Upper lobe of right lung (tissue), 1 donor: ENCODE data around the gene HS2ST1. TPM values are rescaled to one million over a fixed set of nuclear protein-coding genes. Genes with fewer than 3 reads are reported as not detected.
"Not testable (repeated sequence)": the region's sequence is repeated elsewhere in the genome, so short reads cannot be mapped to it uniquely, and the experiment has no call there.

Experiments used
- ATAC-seq: fragments of 200-7000 bp; cut with Tn5 transposase; one replicate; pipeline ENCODE4 v1.9.1; 2020; ENCODE audit warnings: mild to moderate bottlenecking, moderate library complexity
- DNase-seq: peaks from one replicate; pipeline ENCODE4 v3.0.0-alpha.2; 2020
- H3K27ac ChIP-seq: fragments of 200-600 bp; one replicate; pipeline ENCODE4 v1.8.0; 2022
- H3K27me3 ChIP-seq: fragments of 200-600 bp; one replicate; pipeline ENCODE4 v1.8.0; 2022; ENCODE audit warnings: mild to moderate bottlenecking
- H3K36me3 ChIP-seq: fragments of 200-600 bp; one replicate; pipeline ENCODE4 v1.8.0; 2022
- H3K4me1 ChIP-seq: fragments of 200-600 bp; one replicate; pipeline ENCODE4 v1.8.0; 2022
- H3K4me3 ChIP-seq: fragments of 200-600 bp; one replicate; pipeline ENCODE4 v1.8.0; 2022; ENCODE audit warnings: mild to moderate bottlenecking
- H3K9me3 ChIP-seq: fragments of 200-600 bp; one replicate; pipeline ENCODE4 v1.8.0; 2022
- intact Hi-C: fragments of 100-400 bp; cut with DNase I; formaldehyde crosslinking; loops from one replicate; pipeline ENCODE4 v1.11.0; 2022
- long read RNA-seq: library from polyadenylated mRNA; unstranded; transcript quantifications from one replicate; pipeline ENCODE4 v2.0.0, GENCODE V29; 2021
- total RNA-seq: library from RNA; stranded (reverse); fragmentation: NEBNext Ultra II Directional; extraction: Animal tissue kit (Norgen Biotek cat#: 25700); gene quantifications from one replicate; pipeline ENCODE4 v1.2.1, GENCODE V29; 2021
- TF ChIP-seq, protein P1 (sequence below): fragments of 200-600 bp; IDR thresholded peaks from one replicate; pipeline ENCODE4 v1.8.0; 2022; ENCODE audit warnings: antibody characterized with exemption
- donor health status: DM: no; HTN: yes; CAD: no; lungs with severe emphysema.

Gene HS2ST1
- total RNA-seq = 19.9 TPM
- long read RNA-seq, full-length matches to known transcripts = 24 of 36 reads
- long read RNA-seq, partial matches to known transcripts = 1 of 36 reads
- long read RNA-seq, other reads (novel, unspliced or antisense) = 11 of 36 reads

DNA sequence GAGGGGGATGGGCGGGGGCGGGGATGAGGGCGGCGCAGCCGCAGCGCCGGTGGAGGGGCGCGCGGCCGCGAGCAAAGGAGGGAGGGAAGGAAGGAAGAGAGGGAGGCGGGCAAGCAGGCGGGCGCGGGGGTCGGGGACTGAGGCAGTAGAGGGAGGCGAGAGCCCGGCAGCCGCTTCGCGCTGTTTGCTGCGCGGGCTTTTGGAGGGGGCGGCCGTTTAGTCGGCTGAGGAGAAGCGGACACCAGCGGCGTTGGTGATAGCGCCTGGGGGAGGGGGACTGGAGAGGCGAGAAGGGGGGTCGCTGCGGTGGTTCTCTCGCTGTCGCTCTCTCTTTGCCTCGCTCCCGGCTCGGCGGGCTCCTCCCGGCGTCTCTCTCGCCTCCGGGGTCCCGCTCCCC lies at the start of gene HS2ST1:
Gene HS2ST1 (plus strand): TSS at position 35 of the 397 bp plus-strand sequence.
- Histone ChIP-seq H3K9me3 (no peaks in the 10 kb centered on the region), H3K4me3 (peak within 1 kb of the TSS; percentile 64), H3K27me3 (no peaks in the 10 kb centered on the region), H3K36me3 (no peaks in the 10 kb centered on the region), H3K27ac (peak within 1 kb of the TSS; percentile 93), H3K4me1 (peaks cover 13% of the 10 kb centered on the region)
- DNase-seq = no peak
- intact Hi-C loops = no loop called here
- TF ChIP-seq, protein P1, sequence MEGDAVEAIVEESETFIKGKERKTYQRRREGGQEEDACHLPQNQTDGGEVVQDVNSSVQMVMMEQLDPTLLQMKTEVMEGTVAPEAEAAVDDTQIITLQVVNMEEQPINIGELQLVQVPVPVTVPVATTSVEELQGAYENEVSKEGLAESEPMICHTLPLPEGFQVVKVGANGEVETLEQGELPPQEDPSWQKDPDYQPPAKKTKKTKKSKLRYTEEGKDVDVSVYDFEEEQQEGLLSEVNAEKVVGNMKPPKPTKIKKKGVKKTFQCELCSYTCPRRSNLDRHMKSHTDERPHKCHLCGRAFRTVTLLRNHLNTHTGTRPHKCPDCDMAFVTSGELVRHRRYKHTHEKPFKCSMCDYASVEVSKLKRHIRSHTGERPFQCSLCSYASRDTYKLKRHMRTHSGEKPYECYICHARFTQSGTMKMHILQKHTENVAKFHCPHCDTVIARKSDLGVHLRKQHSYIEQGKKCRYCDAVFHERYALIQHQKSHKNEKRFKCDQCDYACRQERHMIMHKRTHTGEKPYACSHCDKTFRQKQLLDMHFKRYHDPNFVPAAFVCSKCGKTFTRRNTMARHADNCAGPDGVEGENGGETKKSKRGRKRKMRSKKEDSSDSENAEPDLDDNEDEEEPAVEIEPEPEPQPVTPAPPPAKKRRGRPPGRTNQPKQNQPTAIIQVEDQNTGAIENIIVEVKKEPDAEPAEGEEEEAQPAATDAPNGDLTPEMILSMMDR = no peak
- no peak for ATAC-seq

DNA sequence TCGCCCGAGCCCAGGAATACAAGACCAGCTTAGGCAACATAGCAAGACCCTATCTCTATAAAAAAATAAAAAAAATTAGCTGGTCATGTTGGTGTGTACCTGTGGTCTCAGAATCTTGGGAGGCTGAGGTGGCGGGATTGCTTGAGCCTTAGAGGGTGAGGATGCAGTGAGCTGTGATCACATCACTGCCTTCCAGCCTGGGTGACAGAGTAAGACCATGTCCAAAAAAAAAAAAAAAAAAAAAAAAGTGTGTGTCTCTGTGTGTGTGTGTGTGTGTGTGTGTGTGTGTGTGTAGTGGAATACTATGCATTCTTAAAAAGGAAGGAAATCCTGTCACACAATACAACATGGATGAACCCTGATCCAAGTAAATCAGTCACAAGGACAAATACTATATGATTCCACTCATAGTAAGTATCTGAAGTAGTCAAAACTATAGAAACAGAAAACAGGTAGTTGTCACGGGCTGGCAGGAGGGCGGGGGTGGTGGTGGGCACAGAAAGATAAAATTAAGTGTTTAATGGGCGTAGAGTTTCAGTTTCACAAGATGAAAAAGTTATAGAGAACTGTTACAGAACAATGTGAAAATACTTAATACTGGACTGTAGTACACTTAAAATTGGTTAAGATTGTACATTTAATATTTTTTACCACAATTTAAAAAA lies 48.3 kb upstream of the HS2ST1 start:
- no peak overlapping the region for H3K4me3 ChIP-seq
- H3K27me3 ChIP-seq = no peaks in the 10 kb centered on the region
- TF ChIP-seq, protein P1 = no peak
- ATAC-seq (no peak), DNase-seq (no peak)
- H3K9me3 ChIP-seq = no peaks in the 10 kb centered on the region
- no peak overlapping the region for H3K27ac ChIP-seq
- intact Hi-C loops = no loop called here
- H3K4me1 ChIP-seq = no peaks in the 10 kb centered on the region
- H3K36me3 ChIP-seq = peaks cover 10% of the 10 kb centered on the region

DNA sequence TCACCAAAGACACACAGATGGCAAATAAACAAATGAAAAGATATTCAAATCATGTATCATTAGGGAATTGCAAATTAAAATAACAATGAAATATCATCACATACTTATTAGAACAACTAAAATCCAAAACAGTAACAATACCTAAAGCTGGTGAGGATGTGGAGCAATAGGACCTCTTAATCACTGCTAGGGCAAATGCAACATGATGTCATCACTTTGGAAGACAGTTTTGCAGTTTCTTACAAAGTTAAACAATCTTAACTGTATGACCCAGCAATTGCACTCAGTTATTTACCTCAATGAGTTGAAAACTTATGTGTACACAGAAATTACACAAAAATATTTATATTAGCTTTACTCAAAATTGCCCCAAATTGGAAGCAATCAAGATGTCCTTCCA lies 47.8 kb upstream of the HS2ST1 start:
- no peaks in the 10 kb centered on the region for H3K4me1 ChIP-seq
- TF ChIP-seq, protein P1 = no peak
- no peaks in the 10 kb centered on the region for H3K9me3 ChIP-seq
- H3K36me3 ChIP-seq = peaks cover 10% of the 10 kb centered on the region
- H3K4me3 ChIP-seq = no peak overlapping the region
- intact Hi-C loops = no loop called here
- ATAC-seq (no peak), DNase-seq (no peak)
- no peaks in the 10 kb centered on the region for H3K27me3 ChIP-seq
- no peak overlapping the region for H3K27ac ChIP-seq

DNA sequence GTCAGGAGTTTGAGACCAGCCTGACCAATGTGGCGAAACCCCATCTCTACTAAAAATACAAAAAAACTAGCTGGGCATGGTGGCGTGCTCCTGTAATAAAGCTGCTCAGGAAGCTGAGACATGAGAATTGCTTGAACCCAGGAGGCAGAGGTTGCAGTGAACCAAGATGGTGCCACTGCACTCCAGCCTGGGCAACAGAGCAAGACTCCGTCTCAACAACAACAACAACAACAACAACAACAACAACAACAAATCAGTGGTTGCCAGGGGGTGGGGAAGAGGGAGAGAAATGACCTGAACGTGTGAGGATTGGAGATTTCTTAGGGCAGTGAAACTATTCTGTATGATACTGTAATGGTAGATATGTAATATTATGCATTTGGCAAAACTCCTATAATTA lies 47.2 kb upstream of the HS2ST1 start:
- intact Hi-C loops = not testable (repeated sequence)

DNA sequence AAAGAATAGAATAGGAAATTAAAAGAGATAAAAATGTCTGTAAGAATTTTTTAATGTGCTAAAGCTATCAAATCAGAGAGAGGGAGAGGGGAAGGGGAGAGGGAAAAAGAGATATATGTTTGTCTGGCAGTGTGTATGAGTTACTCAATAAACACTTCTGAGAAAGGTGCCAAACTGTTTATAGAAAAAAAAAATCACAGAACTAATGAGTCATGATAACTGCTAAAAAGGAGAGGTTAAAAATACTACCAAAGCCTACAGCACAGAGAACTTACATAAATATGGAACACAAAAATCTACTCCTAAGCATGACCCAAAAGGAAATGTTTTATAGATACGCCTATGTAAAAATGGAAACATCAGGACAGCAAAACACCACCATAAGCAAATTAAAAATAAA lies 46.0 kb upstream of the HS2ST1 start:
- ATAC-seq = no peak
- Histone ChIP-seq H3K27ac (no peak overlapping the region), H3K27me3 (no peaks in the 10 kb centered on the region), H3K4me1 (no peaks in the 10 kb centered on the region), H3K36me3 (no peaks in the 10 kb centered on the region), H3K4me3 (no peak overlapping the region), H3K9me3 (no peaks in the 10 kb centered on the region)
- intact Hi-C loops = no loop called here
- TF ChIP-seq, protein P1 = no peak
- no peak for DNase-seq

More for the DNA sequence above, 47.2 kb upstream of the HS2ST1 start:
- not testable (repeated sequence) for H3K27ac ChIP-seq, ATAC-seq, H3K9me3 ChIP-seq, DNase-seq, H3K4me1 ChIP-seq, H3K4me3 ChIP-seq, H3K27me3 ChIP-seq, H3K36me3 ChIP-seq

DNA sequence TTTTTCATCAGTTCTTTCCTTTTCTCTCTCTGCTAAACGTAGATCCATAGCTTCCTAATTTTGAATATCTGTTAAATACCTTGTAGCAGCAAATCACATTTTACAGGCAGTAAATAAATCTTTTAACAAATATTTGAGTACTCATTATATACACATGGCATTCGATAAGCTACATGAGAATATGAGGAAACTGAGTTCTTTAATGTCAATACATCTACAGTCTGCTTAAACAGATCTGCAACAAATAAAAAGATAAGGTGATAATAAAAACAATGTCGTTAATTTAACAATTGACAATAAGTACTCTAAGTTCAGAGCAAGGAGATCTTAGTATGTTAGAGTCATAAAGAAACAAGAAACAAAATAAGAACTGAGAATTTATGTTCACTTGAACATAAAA lies 43.4 kb upstream of the HS2ST1 start:
- no peaks in the 10 kb centered on the region for H3K9me3 ChIP-seq
- no peaks in the 10 kb centered on the region for H3K36me3 ChIP-seq
- TF ChIP-seq, protein P1 = no peak
- H3K27ac ChIP-seq = no peak overlapping the region
- intact Hi-C loops = no loop called here
- H3K4me3 ChIP-seq = no peak overlapping the region
- DNase-seq (no peak), ATAC-seq (no peak)
- no peaks in the 10 kb centered on the region for H3K27me3 ChIP-seq
- H3K4me1 ChIP-seq = no peaks in the 10 kb centered on the region
